Measurements from ENCODE around the gene CNTRL.
"Not testable (repeated sequence)": the region's sequence is repeated elsewhere in the genome, so short reads cannot be mapped to it uniquely, and the experiment has no call there.

CNTRL gene

DNA sequence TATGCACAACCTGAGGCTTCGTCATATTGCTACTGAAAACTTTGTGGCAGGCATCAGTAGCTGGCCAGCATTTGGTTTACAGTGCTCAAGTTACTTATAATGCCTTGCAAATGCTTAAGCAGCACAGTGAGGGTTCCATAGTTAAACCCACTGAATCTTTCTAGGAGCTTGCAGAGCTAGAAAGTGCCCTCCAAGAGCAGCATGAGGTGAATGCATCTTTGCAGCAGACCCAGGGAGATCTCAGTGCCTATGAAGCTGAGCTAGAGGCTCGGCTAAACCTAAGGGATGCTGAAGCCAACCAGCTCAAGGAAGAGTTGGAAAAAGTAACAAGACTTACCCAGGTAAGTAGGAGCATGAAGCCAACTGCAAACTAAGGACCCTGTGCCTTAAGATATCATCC, 60.9 kb downstream of the CNTRL start:
- DNase-seq (ENCODE audit: low read depth): no peak

DNA sequence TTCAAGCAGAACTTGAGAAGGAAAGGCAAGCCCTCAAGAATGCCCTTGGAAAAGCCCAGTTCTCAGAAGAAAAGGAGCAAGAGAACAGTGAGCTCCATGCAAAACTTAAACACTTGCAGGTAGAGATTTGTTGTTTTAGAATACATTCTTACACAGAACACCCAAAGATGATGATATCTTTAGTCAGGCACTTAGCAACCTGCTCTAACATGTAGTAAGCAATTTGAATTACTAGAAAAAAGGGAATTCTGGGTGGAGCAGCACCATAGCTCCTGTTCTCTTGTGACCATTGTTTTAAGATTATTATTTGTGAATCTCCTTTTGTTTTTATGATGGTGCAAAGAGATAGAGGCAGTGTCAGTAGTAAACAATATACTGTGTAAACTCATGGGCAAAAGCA, 63.8 kb downstream of the CNTRL start:
- DNase-seq (ENCODE audit: low read depth): no peak

DNA sequence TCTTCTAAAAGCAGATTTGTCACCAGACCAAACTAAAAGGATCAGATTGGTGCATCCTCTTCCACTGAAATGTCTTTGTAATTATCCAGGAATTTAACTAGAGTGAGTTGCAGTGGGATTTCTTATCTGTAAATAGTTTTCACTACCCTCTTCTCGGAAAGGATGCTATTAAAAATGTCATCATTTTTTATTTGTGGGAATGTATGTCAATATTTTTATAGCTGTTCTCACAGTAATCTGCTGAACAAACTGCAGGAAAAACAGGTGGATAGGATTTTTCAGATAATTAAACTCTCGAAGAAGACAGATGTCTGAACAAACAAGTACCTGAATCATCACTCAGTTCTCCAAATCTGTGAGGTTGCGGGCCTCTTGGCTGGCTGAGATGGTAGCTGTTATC, 64.2 kb downstream of the CNTRL start:
- DNase-seq (ENCODE audit: low read depth): no peak

DNA sequence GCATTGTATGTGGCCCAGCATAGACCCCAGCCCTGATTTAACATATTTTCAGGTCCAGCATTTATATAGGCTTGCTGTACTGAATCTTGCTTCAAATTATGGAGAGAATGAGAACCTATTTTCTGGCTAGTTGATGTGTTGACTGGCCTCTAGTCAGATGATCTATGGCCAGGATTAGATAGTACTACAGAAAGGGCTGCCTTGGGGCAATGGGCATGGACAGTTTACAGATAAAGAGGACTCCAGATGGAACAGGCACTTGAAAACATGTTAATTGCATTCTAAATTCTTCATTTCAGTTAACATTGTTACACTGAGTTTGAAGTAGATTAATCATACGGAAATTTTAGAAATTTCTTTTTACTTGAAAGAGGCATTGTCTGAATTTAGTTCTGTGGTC, 65.4 kb downstream of the CNTRL start:
- no peak for DNase-seq (ENCODE audit: low read depth)

DNA sequence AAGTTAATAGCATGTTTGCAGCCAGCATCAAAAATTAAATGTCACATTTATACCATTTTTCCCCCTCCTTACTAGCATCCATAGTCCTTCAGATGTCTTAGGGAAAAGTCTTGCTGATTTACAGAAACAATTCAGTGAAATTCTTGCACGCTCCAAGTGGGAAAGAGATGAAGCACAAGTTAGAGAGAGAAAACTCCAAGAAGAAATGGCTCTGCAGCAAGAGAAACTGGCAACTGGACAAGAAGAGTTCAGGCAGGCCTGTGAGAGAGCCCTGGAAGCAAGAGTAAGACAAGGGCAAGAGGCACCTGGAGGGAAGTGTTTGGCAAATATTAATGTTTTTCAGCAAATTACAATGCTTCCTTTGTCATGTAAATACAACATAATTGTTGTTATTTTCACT, 66.6 kb downstream of the CNTRL start:
- DNase-seq (ENCODE audit: low read depth): no peak

- no peak for DNase-seq (ENCODE audit: low read depth)
Observed at GRCh38 chr9:121141706-121142105, 67.0 kb downstream of the CNTRL start.

DNA sequence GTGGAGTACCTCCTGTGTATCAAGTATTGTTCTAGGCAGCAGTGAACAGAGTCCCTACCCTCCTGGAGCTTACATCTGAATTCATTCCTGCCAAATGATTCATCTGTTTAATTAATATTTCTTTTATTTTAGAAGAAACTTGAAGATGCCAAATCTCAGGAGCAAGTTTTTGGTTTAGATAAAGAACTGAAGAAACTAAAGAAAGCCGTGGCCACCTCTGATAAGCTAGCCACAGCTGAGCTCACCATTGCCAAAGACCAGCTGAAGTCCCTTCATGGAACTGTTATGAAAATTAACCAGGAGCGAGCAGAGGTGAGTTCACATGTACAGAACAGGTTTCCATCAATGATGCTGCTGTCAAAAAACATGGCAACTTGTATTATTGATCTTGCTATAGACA, 69.0 kb downstream of the CNTRL start:
- no peak for DNase-seq (ENCODE audit: low read depth)

GRCh38 chr9:121144482-121144881, 69.7 kb downstream of the CNTRL start:
- no peak for DNase-seq (ENCODE audit: low read depth)

GRCh38 chr9:121150188-121150587, 75.4 kb downstream of the CNTRL start:
- no peak for DNase-seq (ENCODE audit: low read depth)

DNA sequence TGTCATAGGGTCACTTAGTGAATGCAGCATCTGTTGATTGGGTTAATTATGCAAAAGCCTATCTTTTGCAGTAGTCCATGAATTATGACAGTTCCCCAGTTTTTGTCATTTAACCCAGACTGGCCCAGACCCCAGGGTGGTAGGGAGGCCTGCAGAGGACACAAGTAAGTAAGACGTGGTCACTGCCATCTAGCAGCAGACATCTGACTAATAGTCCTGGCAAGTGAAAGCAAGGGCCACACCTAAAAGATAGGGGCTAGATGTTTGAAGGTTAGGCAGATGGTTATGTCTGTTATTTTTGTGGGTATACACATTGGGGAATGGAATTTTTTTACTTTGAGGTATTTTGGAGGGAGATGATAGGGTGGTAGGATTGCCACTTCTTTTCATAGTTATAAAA, 78.9 kb downstream of the CNTRL start:
- DNase-seq (ENCODE audit: low read depth): no peak

DNA sequence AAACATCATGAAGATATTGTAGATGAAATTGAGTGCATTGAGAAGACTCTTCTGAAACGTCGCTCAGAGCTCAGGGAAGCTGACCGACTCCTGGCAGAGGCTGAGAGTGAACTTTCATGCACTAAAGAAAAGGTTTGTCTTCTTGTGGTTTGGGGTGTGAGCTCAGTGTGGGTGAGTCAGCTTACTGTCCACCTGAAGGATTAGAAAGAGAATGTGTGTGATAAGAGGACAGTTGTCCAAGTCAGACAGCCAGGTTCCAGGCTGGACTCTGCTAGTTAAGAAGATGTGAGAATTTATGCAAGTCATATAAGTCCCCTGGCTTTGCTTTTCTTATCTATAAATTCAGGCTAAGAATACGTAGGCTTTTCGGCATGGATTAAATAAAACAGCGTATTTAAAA, 80.0 kb downstream of the CNTRL start:
- no peak for DNase-seq (ENCODE audit: low read depth)

- DNase-seq (ENCODE audit: low read depth): no peak
Observed at GRCh38 chr9:121156263-121156731, 81.5 kb downstream of the CNTRL start.

DNA sequence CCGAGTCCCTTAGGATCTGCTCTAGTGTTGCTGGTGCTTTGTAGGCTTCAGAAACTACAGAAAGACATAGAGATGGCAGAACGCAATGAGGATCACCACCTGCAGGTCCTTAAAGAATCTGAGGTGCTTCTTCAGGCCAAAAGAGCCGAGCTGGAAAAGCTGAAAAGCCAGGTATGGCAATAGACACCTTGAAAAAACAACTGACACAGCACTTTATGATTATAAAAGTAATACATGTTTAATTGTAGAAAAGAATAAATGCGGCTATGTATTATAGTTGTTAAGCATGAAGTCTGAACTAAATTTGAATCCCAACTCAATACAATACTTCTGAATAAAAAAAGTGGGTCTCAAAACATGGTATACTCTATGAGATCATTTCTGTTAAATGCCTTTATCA, 83.2 kb downstream of the CNTRL start:
- DNase-seq (ENCODE audit: low read depth): no peak

GRCh38 chr9:121160025-121160424, 85.3 kb downstream of the CNTRL start:
- DNase-seq (ENCODE audit: low read depth): no peak

GRCh38 chr9:121168052-121168451, 93.3 kb downstream of the CNTRL start:
- DNase-seq (ENCODE audit: low read depth): no peak

GRCh38 chr9:121169094-121169601, 94.4 kb downstream of the CNTRL start:
- no peak for DNase-seq (ENCODE audit: low read depth)

DNA sequence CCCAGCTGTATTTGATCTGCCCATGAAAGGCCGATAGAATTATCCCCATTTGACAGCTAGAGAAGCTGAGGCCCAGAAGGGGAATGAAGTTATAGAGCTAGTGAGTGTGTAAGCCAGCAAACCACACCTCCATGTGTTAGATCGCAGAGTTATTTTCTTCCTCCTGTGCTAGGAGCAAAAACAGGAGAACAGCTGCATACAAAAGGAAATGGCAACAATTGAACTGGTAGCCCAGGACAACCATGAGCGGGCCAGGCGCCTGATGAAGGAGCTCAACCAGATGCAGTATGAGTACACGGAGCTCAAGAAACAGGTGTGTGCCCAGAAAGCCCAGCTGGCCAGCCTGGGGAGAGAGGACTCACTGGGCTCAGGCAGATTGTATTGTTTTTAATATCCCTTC, 96.5 kb downstream of the CNTRL start:
- DNase-seq (ENCODE audit: low read depth): no peak

- DNase-seq (ENCODE audit: low read depth): no peak
Observed at GRCh38 chr9:121172726-121173487, 98.2 kb downstream of the CNTRL start.

- DNase-seq (ENCODE audit: low read depth): no peak
Observed at GRCh38 chr9:121173501-121173900, 98.7 kb downstream of the CNTRL start.

GRCh38 chr9:121178676-121179372, 104.1 kb downstream of the CNTRL start:
- DNase-seq (ENCODE audit: low read depth): no peak

- not testable (repeated sequence) for DNase-seq (ENCODE audit: low read depth)
Observed at GRCh38 chr9:121179373-121179721, 104.6 kb downstream of the CNTRL start.

GRCh38 chr9:121179930-121180681, 105.4 kb downstream of the CNTRL start:
- DNase-seq (ENCODE audit: low read depth): no peak

Data from stimulated activated CD8-positive, alpha-beta memory T cell treated with anti-CD3 and anti-CD28 coated beads, Interleukin-15, amount 100 ng/mL, for 1 hour (primary cell).